ENCODE measurements around the gene GIT1.

The GIT1 gene

GRCh38 chr17:29577385-29578211, 11.8 kb downstream of the GIT1 start:
- no peak for DNase-seq

DNA sequence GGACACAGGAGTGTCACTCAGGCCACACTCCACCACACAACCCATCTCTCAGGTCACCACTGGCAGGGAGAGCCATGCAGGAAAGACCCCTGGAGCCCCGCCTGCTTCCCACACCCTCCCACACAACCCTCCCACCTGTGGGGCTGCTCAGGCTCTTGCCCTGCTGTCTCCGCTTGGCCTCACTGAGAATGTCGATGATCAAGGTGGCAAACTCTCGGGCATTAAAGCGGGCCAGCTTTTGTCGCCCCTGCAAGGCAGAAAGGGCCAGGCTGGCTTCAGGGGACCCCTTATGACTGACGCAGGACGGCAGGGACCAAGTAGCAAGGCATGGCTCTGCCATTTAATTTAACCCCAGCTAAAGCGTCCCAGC, 12.5 kb downstream of the GIT1 start:
- DNase-seq, result no peak

DNA sequence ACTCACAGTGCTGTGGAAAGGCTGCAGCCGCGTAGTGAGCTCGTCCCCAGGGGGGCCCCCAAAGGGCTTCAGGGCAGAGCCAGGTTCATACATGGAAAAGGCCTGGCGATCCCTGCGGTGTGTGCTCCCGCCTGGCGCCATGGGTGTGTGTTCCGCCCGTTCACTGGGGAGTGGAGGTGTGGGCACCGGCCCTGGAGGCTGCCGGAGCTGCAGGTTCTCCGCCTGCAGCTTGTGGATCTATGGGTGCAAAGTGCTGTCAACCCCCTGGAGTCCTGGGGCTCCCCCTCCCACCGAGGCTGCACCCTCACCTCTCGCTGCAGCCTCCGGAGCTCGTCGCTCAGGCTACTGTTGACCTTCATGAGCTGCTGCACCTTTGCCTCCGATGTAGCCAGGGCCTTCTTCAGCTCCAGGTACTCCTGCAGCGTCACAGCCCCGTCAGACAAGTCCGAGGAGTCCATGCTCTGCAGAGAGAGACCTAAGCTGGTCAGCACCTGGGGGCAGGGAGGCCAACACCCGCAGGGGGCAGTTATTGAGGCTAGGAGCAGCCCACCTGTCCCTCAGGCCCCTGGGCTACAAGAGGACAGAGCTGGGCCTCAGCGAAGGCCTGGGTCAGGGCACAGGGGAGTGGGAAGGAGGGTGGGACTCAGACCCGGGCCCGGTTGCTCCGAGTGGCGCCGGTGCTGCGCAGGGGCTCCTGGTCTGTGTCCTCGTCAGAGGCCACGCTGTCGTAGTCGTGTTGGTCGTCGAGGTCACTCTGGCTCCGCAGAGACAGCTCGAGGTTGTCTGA, 13.0 kb downstream of the GIT1 start:
- no peak for DNase-seq

DNA sequence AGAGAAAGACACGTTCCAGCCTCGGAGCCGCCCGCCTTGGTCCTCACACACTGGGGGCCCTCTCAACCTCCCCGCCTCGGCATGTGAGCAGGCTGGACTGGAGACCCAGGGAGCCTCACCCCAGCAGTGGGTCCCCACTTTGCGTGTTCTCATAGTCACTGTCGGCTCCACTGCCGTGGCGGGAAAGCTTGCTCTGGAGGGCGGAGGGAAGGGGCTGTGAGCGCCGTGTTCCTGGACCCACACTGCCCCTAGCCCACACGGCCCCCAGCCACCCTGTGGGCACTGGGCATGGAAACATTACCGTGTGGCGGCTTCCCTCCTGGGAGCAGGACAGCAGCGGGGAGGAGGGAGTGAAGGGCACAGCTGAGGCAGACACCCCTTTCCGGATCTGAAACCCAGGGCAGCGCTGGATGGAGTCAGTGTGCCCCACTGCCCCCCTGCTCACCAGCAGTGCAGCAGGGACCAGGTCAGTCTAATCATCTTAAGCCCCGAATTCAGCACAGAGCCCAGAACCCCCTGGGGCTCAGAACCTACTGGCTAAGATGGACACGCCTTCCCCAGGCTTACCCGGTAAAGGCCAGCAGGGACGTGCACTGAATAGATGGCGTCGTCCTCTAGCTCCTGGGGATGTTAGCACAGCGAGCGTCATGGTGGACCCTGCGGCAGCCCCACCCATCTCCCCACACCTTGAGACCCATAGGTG, 13.8 kb downstream of the GIT1 start:
- no peak for DNase-seq

GRCh38 chr17:29574732-29575510, 14.5 kb downstream of the GIT1 start:
- DNase-seq, result no peak

DNA sequence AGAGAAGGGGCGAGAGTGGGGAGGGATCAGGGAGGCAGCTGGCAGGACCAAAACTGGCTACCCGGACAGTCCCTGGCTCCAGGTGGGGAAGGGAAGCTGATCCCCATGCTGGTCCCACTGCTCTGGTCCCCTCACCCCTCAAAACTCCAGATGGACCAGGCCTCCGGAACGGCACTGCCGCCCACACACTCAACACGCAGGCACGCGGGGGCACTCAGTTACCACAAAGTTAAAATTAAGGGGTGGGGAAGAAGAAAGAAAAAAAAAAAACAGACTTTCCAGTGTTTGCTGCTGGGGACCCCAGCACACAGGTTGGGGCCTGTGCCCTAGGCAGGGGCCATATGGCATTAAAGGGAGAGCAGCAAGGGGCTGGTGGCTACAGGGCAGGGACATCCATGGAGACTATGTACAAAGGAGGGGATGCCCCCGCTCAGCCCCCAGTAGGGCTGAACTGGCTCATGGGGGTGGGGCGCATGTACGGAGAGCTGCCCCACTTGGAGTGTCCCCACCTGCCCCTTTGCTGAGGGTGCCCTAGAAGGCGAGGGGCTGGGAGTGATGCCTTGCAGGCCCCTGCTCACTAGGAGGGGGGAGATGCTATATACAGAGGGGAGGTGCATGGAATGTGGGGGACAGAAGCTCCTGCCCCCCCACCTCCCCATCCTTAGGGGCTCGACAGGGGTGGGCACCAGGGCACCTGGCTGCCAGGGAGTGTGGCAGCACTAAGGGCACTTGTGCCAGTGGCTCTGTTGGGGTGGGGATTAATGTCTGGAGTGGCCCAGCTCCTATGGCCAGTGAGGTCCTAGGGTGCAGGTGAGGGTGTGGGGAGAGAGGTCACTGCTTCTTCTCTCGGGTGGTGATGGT, 15.3 kb downstream of the GIT1 start:
- DNase-seq, result no peak

GRCh38 chr17:29573558-29573869, 15.9 kb downstream of the GIT1 start:
- DNase-seq, result no peak

DNA sequence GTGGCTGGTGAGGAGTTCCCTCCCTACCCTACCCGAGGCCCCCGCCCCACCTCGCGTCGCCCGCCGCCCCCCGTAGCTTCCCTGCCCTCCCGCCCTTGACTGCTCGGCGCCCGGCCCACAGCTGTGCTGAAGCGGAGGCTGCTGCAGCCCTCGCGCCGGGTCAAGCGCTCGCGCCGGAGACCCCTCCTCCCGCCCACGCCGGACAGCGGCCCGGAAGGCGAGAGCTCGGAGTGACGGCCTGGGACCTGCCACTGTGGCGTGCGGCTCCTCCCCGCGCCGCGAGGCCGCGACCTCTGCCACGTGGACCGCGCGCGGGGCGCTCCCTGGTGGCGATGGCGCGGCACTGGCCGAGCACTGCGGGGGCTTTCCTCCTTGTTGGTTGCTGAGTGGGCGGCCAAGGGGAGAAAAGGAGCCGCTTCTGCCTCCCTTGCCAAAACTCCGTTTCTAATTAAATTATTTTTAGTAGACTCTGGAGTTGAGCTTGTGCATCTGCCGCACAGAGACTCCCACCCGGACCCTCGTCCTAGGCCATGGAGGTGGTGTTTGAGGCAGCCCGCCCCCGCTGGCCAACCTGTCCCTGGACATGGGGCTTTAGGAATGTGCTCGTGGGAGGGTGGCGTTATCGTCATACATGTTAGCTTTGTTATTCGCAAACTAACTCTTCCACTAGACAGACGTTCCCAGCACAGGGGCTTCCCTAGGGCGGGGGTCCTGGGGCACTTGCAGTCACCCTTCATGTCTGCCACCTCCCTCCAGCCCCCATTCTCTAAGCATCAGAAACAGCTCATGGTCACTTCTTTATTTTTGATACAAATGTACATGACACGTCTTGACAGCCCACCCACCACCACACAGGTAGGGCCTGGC, 16.5 kb downstream of the GIT1 start:
- DNase-seq, result no peak

DNA sequence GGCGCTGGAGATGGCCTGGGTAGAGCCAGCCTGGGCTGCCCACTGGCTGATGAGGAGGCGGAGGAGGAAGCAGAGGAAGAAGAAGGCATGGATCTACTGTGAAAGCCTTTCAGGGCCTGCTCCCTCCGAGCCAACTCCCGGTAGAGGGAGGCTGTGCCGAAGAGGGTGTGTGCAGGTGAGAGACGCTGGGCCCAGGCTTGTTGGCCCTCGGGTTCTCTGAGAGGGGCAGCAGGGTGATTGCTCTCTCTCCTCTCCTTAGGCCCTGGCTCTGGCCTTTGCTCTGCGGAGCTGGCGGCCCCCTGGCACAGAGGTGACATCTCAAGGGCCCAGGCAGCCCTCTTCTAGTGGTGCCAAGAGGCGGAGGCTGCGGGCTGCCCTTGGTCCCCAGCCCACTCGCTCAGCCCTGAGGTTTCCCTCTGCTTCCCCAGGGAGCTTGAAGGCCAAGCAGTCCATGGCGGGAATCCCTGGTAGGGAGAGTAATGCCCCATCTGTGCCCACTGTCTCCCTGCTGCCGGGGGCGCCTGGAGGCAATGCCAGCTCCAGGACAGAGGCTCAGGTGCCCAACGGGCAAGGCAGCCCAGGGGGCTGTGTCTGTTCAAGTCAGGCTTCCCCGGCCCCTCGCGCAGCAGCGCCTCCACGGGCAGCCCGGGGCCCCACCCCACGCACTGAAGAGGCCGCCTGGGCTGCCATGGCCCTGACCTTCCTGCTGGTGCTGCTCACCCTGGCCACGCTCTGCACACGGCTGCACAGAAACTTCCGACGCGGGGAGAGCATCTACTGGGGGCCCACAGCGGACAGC, 17.4 kb downstream of the GIT1 start:
- DNase-seq, result no peak

DNA sequence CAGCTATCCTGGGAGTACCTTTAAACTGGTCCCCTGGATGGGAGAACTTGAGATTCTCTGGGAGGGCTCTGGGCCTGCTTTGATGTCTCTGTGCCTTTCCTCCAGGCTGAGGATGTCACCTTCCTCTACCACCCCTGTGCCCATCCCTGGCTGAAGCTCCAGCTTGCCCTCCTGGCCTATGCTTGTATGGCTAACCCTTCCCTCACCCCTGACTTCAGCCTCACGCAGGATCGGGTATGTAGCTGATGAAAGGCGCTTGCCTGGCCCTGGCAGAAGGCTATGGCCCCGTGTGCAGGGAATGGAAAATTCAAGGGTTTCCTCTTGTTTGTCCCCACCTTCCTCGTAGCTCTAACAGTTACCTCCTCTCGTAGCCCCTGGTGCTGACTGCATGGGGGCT, 18.0 kb downstream of the GIT1 start:
- DNase-seq, result no peak

DNA sequence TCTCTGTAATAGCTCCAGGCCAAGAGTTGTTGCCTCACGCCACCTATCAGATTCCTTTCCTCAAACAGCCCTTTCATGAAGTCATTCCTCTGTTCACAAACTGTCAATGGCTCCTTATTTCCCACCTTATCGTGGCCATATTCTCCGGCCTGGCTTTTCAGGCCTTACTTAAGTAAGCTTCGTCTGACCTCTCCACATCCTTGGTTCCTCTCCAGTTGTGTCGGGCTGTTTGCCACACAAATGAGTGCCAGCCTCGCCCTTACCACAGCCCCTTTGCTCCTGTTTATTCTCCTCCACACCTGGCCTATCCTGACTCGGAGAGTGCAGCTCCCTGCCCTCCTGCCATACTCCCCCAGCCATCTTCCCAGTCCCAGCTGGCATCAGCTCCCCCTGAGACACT, 18.9 kb downstream of the GIT1 start:
- no peak for DNase-seq

DNA sequence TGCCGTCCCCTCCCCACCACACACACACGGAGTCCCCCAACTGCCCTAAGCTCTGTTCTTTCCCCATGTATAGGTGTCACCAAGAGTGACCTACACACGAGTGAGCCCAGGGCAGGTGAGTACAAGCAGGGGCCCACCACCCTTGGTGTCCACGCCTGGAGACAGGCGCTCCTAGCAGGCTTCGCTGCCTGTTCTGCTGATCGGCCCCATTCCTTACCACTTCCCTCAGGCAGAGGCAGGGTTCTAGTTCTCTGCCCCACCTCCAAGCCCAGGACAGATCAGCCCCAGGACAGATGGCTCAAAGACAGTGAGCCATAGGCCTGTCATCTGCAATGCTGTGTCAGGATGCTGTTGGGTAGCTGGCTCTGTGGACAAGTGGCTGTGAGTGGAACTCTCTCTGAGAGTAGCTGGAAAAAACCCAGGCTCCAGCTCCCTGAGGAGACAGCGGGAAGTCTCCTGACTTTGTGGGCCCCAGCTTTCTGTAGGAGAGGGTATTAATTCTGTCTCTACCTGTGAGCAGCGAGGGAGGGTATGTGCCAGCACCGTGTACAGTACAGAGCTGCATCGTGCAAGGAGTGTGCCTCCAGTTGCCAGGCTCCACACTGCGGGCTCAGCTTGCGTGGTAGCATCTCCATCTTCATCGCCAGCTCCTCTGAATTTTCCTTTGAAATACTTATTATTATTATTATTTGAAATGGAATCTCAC, 20.1 kb downstream of the GIT1 start:
- no peak for DNase-seq

DNA sequence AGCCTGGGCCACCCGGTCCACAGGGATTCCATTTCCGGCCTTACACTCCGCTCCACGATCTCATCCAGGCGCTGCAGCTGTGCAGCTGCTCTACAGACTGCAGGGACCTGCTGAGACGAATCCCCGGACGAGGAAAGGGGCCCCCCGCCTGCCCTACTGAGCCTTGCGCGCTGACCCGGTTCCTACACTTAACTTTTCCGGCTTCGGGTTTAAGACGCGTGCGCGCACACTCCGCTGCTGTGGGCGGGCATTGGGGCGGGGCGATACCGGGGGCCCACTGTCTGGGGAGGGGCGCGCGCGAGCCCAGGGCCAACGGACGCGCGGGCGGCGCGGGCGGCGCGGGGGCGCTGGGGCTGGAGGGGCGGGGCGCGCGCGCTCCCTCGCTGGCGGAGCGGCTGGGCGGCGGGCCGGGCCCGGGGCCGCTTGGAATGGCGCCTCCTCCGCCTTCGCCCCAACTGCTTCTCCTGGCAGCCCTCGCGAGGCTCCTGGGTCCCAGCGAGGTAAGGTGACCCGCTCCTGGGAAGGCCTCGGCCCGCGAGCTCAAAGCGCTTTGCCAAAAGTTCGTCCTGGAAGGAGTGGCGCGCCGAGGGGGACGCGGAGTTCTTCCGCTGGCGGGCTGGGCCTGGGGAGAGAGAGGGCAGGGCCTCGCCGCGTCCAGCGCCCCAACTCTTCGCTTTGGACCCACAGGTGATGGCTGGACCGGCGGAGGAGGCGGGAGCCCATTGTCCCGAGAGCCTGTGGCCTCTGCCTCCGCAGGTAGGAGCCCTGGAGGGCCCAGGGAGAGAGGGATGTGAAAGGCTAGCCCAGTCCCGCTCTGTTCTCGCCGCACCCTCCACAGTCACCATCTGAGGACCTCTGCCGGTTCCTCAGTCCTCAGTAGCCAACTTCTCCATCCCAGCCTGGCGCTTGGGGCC, 20.9 kb downstream of the GIT1 start, which contains the start of gene TP53I13:
Gene TP53I13 (plus strand): TSS at position 371 of the 914 bp plus-strand sequence. CDS start 58 bp downstream, at position 429.
- DNase-seq, result no peak

DNA sequence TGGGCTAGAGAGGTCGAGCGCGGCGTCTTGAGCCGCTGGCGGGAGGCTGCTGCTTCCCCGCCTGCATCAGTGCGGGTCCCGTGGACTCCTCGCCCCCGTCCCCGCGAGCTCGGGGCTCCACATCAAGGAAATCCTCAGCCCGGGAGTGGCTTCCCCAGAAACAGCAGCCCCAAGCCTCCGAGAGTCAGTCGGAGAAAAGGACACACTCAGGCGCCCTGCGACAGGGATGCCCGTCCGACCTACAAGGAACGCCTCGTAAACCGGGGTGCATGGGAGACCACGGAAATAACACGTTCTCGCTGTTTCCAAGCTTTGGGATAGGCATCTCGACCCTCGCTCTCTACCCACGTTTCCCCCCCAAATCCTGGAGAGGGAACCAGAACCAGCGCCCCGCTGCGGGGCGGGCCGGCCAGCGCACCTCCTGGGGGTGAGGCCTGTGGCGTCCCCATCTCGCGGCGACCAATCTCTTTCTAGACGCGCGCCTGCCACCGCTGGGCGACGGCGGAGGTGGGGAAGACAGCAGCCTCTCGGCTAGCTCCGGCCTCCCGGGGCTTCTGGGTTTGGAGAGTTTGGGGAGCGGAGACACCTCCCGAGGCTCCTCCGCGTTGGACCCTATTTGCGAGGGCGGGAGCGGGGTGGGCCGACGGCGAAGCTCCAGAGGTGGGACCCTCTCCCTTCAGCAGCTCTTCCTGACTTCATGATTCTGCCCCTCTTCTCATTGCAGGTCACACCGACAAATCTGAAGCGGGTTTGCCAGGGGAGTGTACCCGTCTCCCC, 21.7 kb downstream of the GIT1 start:
- no peak for DNase-seq

GRCh38 chr17:29567304-29567553, 22.2 kb downstream of the GIT1 start:
- DNase-seq, result no peak

- no peak for DNase-seq
Measured at GRCh38 chr17:29566473-29567303, 22.8 kb downstream of the GIT1 start, which contains the start of gene ABHD15. TSS of gene ABHD15 (minus strand) at chr17:29567037. CDS start at chr17:29566966, 71 bp downstream.

All from NCI-H1417 treated with DMSO at 0.1 percent for 48 hours (cell line).